ENCODE data around the gene ZNF205.

ZNF205 gene

GRCh38 chr16:3085868-3086595, 26.4 kb upstream of the ZNF205 start:
- DNase-seq: no peak

- peak; percentile 10 to 24 for DNase-seq
These were observed 25.7 kb upstream of the ZNF205 start for GRCh38 chr16:3086596-3087242.

GRCh38 chr16:3087243-3088235, 24.8 kb upstream of the ZNF205 start:
- peak in 1 of 2 experiments; percentile 14 for DNase-seq

GRCh38 chr16:3088450-3088849, 23.9 kb upstream of the ZNF205 start:
- DNase-seq: no peak

GRCh38 chr16:3088925-3089716, 23.3 kb upstream of the ZNF205 start:
- DNase-seq: no peak

GRCh38 chr16:3089717-3090592, 22.4 kb upstream of the ZNF205 start:
- no peak for DNase-seq

- DNase-seq: no peak
These were observed 20.8 kb upstream of the ZNF205 start for GRCh38 chr16:3091551-3091950.

GRCh38 chr16:3092501-3092941, 19.9 kb upstream of the ZNF205 start:
- DNase-seq: no peak

- peak; percentile 22 to 38 for DNase-seq
These were observed 17.9 kb upstream of the ZNF205 start for GRCh38 chr16:3094289-3095027.

- peak; percentile 40 to 46 for DNase-seq
These were observed 16.5 kb upstream of the ZNF205 start for GRCh38 chr16:3095869-3096268.

- no peak for DNase-seq
These were observed 16.0 kb upstream of the ZNF205 start for GRCh38 chr16:3096362-3096761.

- no peak for DNase-seq
These were observed 15.1 kb upstream of the ZNF205 start for GRCh38 chr16:3097266-3097665.

GRCh38 chr16:3098459-3099394, 13.7 kb upstream of the ZNF205 start, which contains the start of gene ZSCAN10:
Gene ZSCAN10 (minus strand): TSS chr16:3099294. CDS start chr16:3092937, 6,357 bp downstream.
- no peak for DNase-seq

- no peak for DNase-seq
These were observed 13.0 kb upstream of the ZNF205 start for GRCh38 chr16:3099395-3099731.

- peak; percentile 62 for DNase-seq
These were observed 12.5 kb upstream of the ZNF205 start for GRCh38 chr16:3099732-3100499.

- peak; percentile 35 to 39 for DNase-seq
These were observed 11.2 kb upstream of the ZNF205 start for GRCh38 chr16:3101018-3101840.

- DNase-seq: peak; percentile 10 to 13
These were observed 10.4 kb upstream of the ZNF205 start for GRCh38 chr16:3101841-3102470.
